Activated CD4-positive, alpha-beta memory T cell treated with anti-CD3 and anti-CD28 coated beads, Interleukin-2, amount 10 ng/mL, durations not matched to agents 7 days and 5 days (primary cell): ENCODE results near the gene LY86. TPM values are rescaled to one million over a fixed set of nuclear protein-coding genes. Genes with fewer than 3 reads are reported as not detected.

Experiments
- CTCF ChIA-PET: fragments of 350-600 bp; sonication (Branson Sonifier 250); formaldehyde crosslinking; loops from one replicate; lab custom pipeline; 2021; ENCODE audit warnings: antibody characterized with exemption, inconsistent platforms; lab: Charles Lee
- POLR2A ChIA-PET: fragments of 350-600 bp; sonication (Branson Sonifier 250); formaldehyde crosslinking; loops from one replicate; lab custom pipeline; 2021; ENCODE audit warnings: antibody characterized with exemption; lab: Charles Lee
- DNase-seq: peaks from one replicate; pipeline ENCODE4 v3.0.0-alpha.2; 2020
- H3K27ac Mint-ChIP-seq: one replicate; pipeline ENCODE4 v1.8.0; 2021; ENCODE audit warnings: mild to moderate bottlenecking, mixed read lengths
- H3K27me3 Mint-ChIP-seq: one replicate; pipeline ENCODE4 v1.8.0; 2021; ENCODE audit warnings: mixed read lengths
- H3K36me3 Mint-ChIP-seq: one replicate; pipeline ENCODE4 v1.8.0; 2021; ENCODE audit warnings: low read depth, mixed read lengths
- H3K4me1 Mint-ChIP-seq: one replicate; pipeline ENCODE4 v1.8.0; 2021; ENCODE audit warnings: mixed read lengths
- H3K4me3 Mint-ChIP-seq: one replicate; pipeline ENCODE4 v1.8.0; 2021; ENCODE audit warnings: mild to moderate bottlenecking, mixed read lengths
- H3K9me3 Mint-ChIP-seq: one replicate; pipeline ENCODE4 v1.8.0; 2021; ENCODE audit warnings: mixed read lengths
- total RNA-seq, 2 experiments: library from RNA; stranded (reverse); gene quantifications; one replicate each; pipeline ENCODE4 v1.2.3, GENCODE V29; 2021

The LY86 gene
- total RNA-seq, 2 experiments from 2014 or later: 1.7 to 2.2 TPM

DNA sequence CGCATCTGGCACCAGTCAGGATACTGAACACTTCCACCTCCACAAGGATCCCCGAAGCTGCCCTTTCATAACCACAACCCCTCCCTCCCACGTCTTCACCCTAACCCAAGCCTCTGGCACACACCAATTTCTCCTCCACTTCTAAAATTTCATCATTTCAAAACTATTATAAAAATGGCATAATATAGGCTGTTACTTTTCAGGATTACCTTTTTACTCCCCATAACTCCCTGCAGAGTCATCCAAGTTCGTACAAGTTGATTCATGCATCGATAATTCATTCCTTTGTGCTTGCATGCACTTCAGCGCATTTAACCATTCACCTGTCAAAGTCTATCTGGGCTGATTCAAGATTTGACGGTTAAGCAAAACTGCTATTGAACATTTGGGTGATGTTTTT lies 30.6 kb upstream of the LY86 start:
- ChIA-PET CTCF (interaction anchor here (0.7 to 2.7 kb wide), 5 partner anchors 11 to 118 kb away, joined by 3 to 15 read pairs (median 5); no protein-coding TSS in a partner anchor), POLR2A (no interaction called here)
- H3K27me3 Mint-ChIP-seq: peaks cover 46% of the 10 kb centered on the region
- H3K27ac Mint-ChIP-seq: no peak overlapping the region
- H3K4me1 Mint-ChIP-seq: peaks cover 49% of the 10 kb centered on the region
- no peak overlapping the region for H3K4me3 Mint-ChIP-seq
- DNase-seq: no peak
- peaks cover 7% of the 10 kb centered on the region for H3K36me3 Mint-ChIP-seq
- H3K9me3 Mint-ChIP-seq: peaks cover 6% of the 10 kb centered on the region

DNA sequence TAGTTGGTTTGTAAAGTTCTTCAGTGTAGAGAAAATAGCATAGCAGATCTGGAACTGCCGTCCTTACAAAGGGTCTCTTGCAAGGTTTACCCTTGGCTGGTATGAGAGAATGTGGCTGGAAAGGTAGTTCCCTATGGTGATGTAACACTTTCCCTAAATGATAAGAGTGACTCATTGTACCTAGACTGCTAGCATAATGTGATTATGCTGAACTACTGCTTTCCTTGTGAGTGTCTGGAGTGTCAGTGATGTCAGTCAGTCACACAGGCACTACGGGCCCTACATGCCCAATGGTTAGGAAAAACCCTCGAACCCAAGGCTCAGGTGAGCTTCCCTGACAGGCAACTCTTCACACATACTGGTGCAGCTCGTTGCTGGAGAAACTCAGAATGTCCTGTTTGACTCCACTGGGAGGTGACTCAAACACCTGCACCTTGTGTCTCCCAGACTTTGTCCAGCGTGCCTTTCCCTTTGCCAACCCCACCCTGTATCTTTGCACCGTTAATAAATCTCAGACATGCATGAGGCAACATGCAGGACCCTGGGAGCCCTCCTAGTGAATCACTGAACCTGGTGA lies 28.4 kb upstream of the LY86 start:
- Mint-ChIP-seq H3K4me3 (no peak overlapping the region), H3K27me3 (peaks cover 31% of the 10 kb centered on the region), H3K9me3 (peaks cover 6% of the 10 kb centered on the region), H3K36me3 (peaks cover 10% of the 10 kb centered on the region), H3K27ac (no peak overlapping the region), H3K4me1 (peaks cover 62% of the 10 kb centered on the region)
- CTCF ChIA-PET: interaction anchor here (2.0 kb wide), 1 partner anchor 13 kb away, joined by 15 read pairs; no protein-coding TSS in a partner anchor
- POLR2A ChIA-PET: no interaction called here
- DNase-seq: no peak

DNA sequence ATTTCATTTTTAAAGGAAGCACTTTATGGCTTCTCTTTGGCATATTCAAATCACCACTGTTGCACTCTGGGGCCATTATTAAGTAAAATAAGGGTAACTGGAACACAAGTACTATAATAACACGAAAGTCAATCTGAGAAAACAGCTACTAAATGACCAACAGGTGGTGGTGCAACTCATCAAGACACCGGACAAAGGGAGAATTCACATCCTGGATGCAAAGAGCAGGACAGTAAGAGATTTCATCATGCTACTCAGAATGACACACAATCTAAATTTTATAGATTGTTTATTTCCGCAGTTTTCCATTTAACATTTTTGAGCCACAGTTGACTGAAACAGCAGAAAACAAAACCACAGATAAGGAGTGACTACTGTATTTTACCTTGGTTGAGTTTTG lies 27.6 kb upstream of the LY86 start:
- Mint-ChIP-seq H3K27ac (no peak overlapping the region), H3K36me3 (peaks cover 10% of the 10 kb centered on the region), H3K27me3 (peaks cover 29% of the 10 kb centered on the region), H3K4me1 (peaks cover 57% of the 10 kb centered on the region), H3K9me3 (peaks cover 6% of the 10 kb centered on the region), H3K4me3 (no peak overlapping the region)
- CTCF ChIA-PET: no interaction called here
- POLR2A ChIA-PET: no interaction called here
- no peak for DNase-seq

DNA sequence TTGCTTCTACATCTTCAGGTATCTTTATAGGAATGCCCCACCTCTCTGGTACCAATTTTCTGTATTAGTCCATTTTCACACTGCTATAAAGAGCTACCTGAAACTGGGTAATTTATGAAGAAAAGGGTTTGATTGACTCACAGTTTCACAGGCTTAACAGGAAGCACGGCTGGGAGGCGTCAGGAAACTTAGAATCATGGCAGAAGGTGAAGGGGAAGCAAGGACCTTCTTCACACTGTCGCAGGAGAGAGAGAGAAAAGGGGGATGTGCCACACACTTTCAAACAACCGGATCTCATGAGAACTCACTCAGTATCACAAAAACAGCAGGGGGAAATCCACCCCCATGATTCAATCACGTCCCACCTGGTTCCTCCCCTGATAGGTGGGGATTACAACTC lies 24.4 kb upstream of the LY86 start:
- Mint-ChIP-seq H3K4me1 (peaks cover 39% of the 10 kb centered on the region), H3K36me3 (peaks cover 10% of the 10 kb centered on the region), H3K9me3 (peaks cover 6% of the 10 kb centered on the region), H3K27me3 (peaks cover 19% of the 10 kb centered on the region), H3K4me3 (no peak overlapping the region), H3K27ac (no peak overlapping the region)
- CTCF ChIA-PET: no interaction called here
- POLR2A ChIA-PET: no interaction called here
- DNase-seq: no peak

DNA sequence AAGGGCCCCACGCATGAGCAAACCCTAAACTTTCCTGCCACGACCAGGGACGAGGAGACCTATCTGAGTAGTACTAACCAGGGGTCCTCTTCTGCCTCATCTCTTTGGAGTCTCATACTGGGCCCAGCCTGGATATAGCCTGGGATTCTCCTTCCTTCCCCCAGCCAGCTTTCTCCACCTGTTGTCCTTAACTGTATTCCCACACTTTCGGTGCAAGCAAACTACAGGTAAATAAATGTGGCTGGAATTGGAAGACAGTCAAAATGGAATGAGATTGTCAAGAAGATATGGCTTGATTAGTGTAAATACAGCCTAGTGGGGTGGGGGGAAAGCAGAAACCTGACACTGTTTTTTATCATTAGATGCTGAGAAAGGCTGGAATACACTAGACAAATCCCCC lies 23.5 kb upstream of the LY86 start:
- Mint-ChIP-seq H3K4me1 (peaks cover 35% of the 10 kb centered on the region), H3K27ac (no peak overlapping the region), H3K4me3 (no peak overlapping the region), H3K27me3 (peaks cover 20% of the 10 kb centered on the region), H3K36me3 (peaks cover 10% of the 10 kb centered on the region), H3K9me3 (peaks cover 6% of the 10 kb centered on the region)
- CTCF ChIA-PET: no interaction called here
- POLR2A ChIA-PET: no interaction called here
- DNase-seq: no peak

DNA sequence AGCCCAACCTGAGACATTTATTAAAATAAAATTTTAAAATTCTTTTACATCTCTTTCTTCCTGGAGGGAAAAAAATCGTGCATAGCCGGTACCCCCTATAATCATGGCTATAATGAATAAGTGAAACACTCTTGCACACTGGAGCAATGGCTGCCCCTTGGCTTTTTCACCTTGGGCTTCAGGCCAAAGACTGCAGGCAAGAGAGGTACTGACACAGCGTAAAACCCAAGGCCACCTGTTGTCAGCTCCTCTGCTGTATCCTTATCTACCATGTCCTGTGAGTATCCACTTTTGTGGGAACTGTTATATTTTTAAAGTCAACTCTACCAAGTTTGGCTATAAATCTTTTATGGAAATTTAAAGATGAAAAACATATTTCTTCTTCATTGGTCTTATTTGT lies 23.0 kb upstream of the LY86 start:
- ChIA-PET CTCF (no interaction called here), POLR2A (no interaction called here)
- DNase-seq: no peak
- H3K27me3 Mint-ChIP-seq: peaks cover 22% of the 10 kb centered on the region
- no peak overlapping the region for H3K27ac Mint-ChIP-seq
- H3K4me3 Mint-ChIP-seq: no peak overlapping the region
- peaks cover 6% of the 10 kb centered on the region for H3K9me3 Mint-ChIP-seq
- H3K4me1 Mint-ChIP-seq: peaks cover 31% of the 10 kb centered on the region
- peaks cover 10% of the 10 kb centered on the region for H3K36me3 Mint-ChIP-seq

DNA sequence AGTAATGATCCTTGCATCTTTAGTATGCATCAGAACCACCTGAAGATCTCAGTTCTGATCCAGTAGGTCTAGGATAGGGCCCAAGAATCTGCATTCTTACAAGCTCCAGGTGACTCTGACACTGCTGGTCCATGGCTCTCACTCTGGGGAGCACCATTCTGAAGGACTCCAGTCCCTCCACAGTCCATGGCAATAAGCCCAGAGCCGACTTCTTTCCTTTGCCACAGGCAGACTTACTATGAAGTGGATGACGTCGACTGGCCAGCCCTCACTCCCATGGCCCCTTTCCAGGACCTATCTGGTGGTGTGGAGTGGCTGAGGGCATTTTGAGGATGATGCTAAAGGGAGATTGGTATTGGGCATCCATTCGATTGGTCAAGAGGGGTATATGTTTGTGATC lies 21.8 kb upstream of the LY86 start:
- peaks cover 20% of the 10 kb centered on the region for H3K4me1 Mint-ChIP-seq
- no peak for DNase-seq
- H3K27me3 Mint-ChIP-seq: peaks cover 33% of the 10 kb centered on the region
- peaks cover 13% of the 10 kb centered on the region for H3K36me3 Mint-ChIP-seq
- no peak overlapping the region for H3K27ac Mint-ChIP-seq
- ChIA-PET CTCF (no interaction called here), POLR2A (no interaction called here)
- no peak overlapping the region for H3K4me3 Mint-ChIP-seq
- H3K9me3 Mint-ChIP-seq: peaks cover 6% of the 10 kb centered on the region

DNA sequence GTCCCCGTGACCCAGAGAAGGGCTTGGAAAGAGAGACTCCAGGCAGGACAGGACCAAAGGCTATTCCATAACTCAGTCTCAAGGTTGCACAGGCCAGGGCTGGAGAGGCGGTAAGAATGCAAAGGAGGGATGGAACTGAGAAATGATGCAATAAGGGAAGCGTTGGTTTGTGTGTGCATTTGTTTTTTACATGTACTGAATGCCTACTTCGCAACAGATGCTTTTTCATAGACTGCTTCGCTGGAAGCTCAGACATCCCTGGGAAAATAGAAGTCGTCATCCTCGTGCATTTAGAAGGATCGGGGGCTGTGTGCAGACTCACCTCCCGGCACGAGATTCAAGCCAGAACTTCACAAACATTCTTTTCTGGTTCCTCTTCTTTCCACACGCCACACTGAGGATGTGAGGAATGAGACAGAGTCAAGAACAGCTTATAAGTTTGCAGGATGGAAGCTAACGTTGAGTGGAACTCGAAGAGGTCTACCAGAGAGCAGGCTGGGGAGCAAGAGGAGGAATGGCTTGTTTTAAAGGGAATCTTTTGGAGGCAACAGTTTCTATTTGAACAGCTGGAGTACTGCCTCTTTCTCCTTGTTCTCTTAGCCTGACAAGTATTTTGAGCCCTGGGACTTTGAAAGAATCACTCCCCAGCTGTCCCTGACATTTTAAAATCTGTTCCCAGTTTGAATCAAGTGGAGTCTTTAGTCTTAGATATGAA lies 19.3 kb upstream of the LY86 start:
- POLR2A ChIA-PET: no interaction called here
- CTCF ChIA-PET: interaction anchor here (2.0 kb wide), 1 partner anchor 22 kb away, joined by 5 read pairs; no protein-coding TSS in a partner anchor
- no peak overlapping the region for H3K4me3 Mint-ChIP-seq

DNA sequence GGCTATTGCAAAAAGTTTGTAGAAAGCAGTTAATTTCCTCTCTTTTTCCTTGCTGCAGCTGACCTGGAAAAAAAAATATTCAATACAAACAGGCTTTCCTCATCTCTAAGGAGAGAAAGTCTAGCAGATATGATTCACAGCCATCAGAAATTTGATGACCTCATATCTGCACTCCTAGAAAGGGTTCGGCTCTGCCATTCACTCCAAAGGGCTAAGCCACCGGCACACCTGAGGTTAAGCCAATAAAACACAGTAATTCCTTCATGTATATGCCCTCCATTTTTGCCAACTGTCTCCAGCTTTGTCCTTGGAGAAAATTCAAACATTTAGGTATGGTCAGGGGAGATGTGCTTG lies 18.7 kb upstream of the LY86 start:
- H3K27me3 Mint-ChIP-seq: peaks cover 54% of the 10 kb centered on the region
- POLR2A ChIA-PET: no interaction called here
- CTCF ChIA-PET: interaction anchor here (2.0 kb wide), 1 partner anchor 22 kb away, joined by 5 read pairs; no protein-coding TSS in a partner anchor
- no peak overlapping the region for H3K4me3 Mint-ChIP-seq
- H3K4me1 Mint-ChIP-seq: no peaks in the 10 kb centered on the region
- H3K36me3 Mint-ChIP-seq: peaks cover 11% of the 10 kb centered on the region
- peaks cover 8% of the 10 kb centered on the region for H3K9me3 Mint-ChIP-seq
- no peak overlapping the region for H3K27ac Mint-ChIP-seq
- DNase-seq: no peak

More for the DNA sequence above, 19.3 kb upstream of the LY86 start:
- DNase-seq: no peak
- peaks cover 11% of the 10 kb centered on the region for H3K36me3 Mint-ChIP-seq
- H3K27ac Mint-ChIP-seq: no peak overlapping the region
- H3K9me3 Mint-ChIP-seq: peaks cover 6% of the 10 kb centered on the region
- peaks cover 52% of the 10 kb centered on the region for H3K27me3 Mint-ChIP-seq
- H3K4me1 Mint-ChIP-seq: peaks cover 5% of the 10 kb centered on the region

DNA sequence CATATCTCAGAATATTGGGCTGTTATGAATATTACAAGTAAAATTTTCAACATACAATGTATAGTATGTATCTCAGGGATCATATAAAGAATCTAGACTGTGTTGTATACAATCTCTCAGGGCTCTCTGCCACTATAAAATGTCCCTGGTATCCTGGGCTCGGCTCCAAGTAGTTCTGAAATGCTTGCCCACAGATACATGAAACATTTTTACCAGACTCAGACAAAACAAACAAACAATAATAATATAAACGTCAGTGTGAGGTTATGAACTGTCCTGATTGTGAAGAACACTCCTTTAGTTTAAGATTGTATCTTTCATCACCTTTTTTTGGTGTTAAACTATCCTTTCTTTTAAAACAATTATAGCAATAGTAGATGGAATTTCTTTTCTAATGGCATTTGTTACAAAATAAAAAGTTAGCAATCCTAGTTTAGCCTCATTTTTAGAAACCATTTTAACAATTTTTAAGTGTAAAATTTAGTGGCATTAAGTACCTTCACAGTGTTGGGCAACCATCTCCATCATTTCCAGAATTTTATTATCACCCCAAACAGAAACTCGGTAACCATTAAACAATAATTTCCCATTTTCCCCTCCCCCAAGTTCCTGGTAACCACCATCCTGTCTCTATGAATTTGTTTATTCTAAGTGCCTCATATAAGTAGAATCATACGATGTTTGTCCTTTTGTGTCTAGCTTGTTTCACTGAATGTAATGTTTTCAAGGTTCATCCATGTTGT lies 17.4 kb upstream of the LY86 start:
- H3K9me3 Mint-ChIP-seq: peaks cover 13% of the 10 kb centered on the region
- POLR2A ChIA-PET: no interaction called here
- H3K4me1 Mint-ChIP-seq: no peaks in the 10 kb centered on the region
- peaks cover 59% of the 10 kb centered on the region for H3K27me3 Mint-ChIP-seq
- no peak overlapping the region for H3K4me3 Mint-ChIP-seq
- no peak for DNase-seq
- no peak overlapping the region for H3K27ac Mint-ChIP-seq
- H3K36me3 Mint-ChIP-seq: peaks cover 11% of the 10 kb centered on the region
- CTCF ChIA-PET: no interaction called here

DNA sequence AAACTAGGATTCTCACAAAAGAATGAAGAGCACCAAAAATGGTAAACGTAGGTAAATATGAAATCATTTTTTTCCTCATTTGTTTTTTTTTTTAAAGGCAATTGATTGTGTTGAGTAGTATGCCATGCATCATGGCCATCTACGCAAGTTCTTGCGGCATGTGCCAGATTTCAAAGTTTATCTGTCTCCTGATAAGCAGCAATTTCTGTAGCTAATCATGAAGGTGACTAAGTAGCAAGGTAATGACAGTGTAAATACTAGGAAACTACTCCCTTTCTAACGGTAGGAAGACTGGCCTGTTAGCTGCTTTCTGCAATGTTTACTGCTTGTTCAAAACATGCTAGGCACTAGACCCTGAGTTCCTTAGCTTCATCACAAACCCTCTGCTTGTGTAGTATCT lies 13.4 kb upstream of the LY86 start:
- peaks cover 59% of the 10 kb centered on the region for H3K27me3 Mint-ChIP-seq
- CTCF ChIA-PET: no interaction called here
- POLR2A ChIA-PET: no interaction called here

DNA sequence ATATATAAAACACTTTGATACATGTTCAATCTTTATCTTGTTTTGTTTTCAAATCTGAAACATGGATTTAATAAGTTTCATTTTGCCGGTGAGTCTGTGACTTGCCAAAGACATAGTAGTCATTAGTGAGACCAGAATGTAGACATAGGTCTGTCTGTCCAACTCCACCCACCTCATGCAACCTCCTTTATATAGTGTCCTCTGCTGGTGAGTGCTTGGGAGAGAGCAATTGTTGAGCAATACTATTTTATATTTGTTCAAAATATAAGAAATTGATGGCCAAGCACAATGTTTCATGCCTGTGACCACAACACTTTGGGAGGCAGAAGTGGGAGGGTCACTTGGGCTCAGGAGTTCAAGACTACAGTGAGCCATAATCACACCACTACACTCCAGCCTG lies 10.8 kb upstream of the LY86 start:
- H3K4me1 Mint-ChIP-seq: peaks cover 1% of the 10 kb centered on the region
- ChIA-PET POLR2A (interaction anchor here (1.9 kb wide), 1 partner anchor 36 kb away, joined by 4 read pairs; no protein-coding TSS in a partner anchor), CTCF (no interaction called here)
- H3K27me3 Mint-ChIP-seq: peaks cover 38% of the 10 kb centered on the region
- no peak for DNase-seq
- H3K4me3 Mint-ChIP-seq: no peak overlapping the region
- no peak overlapping the region for H3K27ac Mint-ChIP-seq
- H3K9me3 Mint-ChIP-seq: peaks cover 20% of the 10 kb centered on the region
- peaks cover 8% of the 10 kb centered on the region for H3K36me3 Mint-ChIP-seq

More for the DNA sequence above, 13.4 kb upstream of the LY86 start:
- H3K4me1 Mint-ChIP-seq: peaks cover 1% of the 10 kb centered on the region
- peaks cover 19% of the 10 kb centered on the region for H3K9me3 Mint-ChIP-seq
- H3K27ac Mint-ChIP-seq: no peak overlapping the region
- H3K36me3 Mint-ChIP-seq: peaks cover 11% of the 10 kb centered on the region
- H3K4me3 Mint-ChIP-seq: no peak overlapping the region
- DNase-seq: no peak

DNA sequence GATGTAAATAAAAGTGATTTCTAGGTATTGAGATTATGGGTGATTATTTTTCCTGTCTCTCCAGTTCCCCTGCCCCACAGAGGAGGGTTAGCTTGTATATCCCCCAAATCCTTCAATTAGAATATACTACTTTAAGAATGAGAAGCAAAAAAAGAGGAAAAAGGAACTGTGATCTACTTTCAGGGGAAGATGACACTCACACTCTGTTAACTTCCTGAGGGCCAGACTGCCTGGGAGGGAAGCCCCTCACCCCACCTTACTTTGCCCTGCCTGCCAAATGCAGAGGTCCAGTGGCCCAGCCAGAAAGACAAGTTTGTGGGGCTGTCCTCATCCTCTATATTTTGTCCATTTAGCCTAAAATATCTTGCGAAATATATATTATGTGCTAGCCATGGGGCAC lies 9.2 kb upstream of the LY86 start:
- peaks cover 25% of the 10 kb centered on the region for H3K27me3 Mint-ChIP-seq

More for the DNA sequence above, 9.2 kb upstream of the LY86 start:
- DNase-seq: no peak
- Mint-ChIP-seq H3K27ac (no peak overlapping the region), H3K4me1 (peaks cover 8% of the 10 kb centered on the region), H3K36me3 (peaks cover 4% of the 10 kb centered on the region), H3K9me3 (peaks cover 20% of the 10 kb centered on the region), H3K4me3 (no peak overlapping the region)
- ChIA-PET CTCF (interaction anchor here (1.1 to 1.4 kb wide), 2 partner anchors 20 to 32 kb away, joined by 3 read pairs; no protein-coding TSS in a partner anchor), POLR2A (no interaction called here)
